ENCODE results near the gene GNB1L. TPM values are rescaled to one million over a fixed set of nuclear protein-coding genes. Genes with fewer than 3 reads are reported as not detected.

GNB1L gene
- polyA plus RNA-seq, 4 donors: 3.0 to 6.1 (median 3.6) TPM

DNA sequence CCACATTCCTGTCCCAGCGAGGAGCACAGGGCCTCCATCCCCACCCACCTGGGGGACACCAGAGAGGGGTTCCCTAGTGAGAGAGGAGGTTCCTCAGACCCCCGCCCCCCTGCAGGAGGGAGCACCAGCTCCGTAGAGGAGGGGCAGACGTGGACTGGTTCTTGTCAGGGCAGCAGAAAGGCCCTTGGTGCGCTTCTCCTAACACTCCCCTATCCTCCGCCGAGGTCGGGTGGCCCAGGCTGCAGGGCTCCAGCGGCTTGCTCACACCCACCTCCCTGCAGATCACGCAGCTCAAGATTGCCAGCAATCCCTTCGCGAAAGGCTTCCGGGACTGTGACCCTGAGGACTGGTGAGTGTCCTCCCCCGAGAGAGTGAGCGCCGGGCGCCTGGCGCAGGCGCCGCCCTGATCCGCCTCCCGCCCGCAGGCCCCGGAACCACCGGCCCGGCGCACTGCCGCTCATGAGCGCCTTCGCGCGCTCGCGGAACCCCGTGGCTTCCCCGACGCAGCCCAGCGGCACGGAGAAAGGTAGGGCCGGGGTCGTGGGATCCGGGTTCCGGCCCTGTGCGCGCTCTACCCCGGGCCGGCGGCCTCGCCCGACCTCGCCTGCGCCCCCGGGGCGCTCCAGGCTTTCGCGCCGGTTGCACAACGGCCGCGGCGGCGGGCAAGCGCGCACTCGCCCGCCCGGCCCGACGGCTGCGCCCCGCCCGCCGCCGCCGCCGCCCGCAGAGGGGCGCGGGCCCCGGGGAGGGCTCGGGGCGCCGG is 89.0 kb downstream of the GNB1L start:
- DNase-seq (ENCODE audit: low read depth in 4 of 4, low spot score in 3 of 4): no peak

DNA sequence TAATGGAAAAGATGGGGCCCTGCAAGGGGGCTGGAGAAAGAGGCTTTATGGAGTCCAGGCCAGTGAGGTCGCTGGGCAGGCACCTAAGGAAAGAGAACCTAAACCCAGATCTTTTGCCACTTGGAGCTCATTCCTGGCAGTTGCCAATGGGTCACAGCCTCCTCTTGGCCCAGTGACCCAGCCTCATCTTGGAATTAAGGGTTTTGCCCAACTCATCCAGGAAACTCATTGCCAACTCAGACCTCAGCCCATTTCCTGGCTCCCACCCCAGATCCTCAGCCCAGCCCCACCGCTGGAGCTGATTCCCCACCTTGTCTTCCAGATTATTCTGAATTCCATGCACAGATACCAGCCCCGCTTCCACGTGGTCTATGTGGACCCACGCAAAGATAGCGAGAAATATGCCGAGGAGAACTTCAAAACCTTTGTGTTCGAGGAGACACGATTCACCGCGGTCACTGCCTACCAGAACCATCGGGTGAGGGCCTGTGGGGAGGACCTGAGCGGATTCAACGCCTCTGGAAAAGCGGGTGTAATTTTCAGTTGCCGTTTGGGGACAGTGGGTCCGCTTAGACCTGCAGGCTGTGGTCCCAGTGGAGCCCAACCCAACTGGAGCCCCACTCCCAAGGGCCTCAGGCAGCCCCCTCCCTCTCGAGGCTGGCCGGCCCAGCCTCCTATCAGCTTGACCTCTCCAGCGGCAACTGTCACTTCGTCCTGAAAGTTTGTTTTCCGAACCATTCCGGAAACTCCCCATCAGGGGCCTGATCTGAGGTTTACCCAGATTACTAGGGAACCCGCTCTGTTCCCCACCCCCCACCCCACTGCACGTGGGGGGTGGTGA is 89.8 kb downstream of the GNB1L start:
- DNase-seq (ENCODE audit: low read depth in 4 of 4, low spot score in 3 of 4): no peak

DNA sequence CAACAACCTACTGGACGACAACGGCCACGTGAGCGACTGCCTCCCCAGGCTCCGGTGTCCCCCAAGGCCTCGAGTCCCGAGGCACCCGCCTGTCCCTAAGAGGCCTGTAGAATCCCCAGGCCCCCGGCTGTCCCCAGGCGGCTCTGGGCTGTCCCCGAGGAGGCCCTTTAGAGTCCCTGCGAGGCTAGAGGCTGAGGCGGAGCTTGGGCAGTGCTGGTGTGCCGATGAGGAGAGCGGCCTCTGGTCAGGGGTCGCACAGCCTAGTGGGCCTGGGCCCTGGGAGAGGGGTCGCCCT is 90.4 kb downstream of the GNB1L start:
- DNase-seq (ENCODE audit: low read depth in 4 of 4, low spot score in 3 of 4): no peak

DNA sequence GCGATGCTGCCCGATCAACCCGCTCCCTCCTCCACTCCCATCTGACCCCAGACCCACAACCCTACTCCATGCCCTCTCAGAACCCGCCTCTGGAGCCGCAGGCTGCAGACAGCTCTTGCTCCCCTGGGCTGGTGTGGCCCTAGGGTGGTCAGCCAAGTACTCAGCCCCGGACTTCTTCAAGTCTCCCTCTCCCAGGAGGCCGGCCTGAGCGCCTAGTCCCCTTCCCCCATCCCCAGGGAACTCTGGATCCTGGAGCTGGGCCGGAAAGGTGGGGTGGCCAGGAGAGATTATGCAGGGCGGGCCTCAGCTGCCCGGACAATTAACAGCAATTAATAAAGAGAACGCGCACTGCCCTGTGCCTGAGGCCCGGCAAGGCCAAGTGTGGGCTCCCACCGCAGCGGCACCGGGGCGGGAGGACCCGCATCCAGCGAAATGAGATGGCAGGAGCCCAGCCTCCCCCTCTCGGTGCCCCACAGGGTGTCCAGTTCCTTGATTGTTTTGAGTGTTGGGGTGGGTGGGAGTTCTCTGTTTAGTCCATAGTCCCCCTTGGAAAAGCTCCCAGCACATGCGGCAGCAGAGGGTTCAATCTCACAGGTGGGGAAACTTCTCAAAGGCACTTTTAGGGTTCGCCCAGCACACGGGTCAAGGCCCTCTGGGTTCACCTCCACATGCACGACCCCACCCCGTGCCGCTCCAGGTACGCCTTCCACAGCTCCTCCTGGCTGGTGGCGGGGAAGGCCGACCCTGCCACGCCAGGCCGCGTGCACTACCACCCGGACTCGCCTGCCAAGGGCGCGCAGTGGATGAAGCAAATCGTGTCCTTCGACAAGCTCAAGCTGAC is 91.0 kb downstream of the GNB1L start:
- DNase-seq (ENCODE audit: low read depth in 4 of 4, low spot score in 3 of 4): no peak

DNA sequence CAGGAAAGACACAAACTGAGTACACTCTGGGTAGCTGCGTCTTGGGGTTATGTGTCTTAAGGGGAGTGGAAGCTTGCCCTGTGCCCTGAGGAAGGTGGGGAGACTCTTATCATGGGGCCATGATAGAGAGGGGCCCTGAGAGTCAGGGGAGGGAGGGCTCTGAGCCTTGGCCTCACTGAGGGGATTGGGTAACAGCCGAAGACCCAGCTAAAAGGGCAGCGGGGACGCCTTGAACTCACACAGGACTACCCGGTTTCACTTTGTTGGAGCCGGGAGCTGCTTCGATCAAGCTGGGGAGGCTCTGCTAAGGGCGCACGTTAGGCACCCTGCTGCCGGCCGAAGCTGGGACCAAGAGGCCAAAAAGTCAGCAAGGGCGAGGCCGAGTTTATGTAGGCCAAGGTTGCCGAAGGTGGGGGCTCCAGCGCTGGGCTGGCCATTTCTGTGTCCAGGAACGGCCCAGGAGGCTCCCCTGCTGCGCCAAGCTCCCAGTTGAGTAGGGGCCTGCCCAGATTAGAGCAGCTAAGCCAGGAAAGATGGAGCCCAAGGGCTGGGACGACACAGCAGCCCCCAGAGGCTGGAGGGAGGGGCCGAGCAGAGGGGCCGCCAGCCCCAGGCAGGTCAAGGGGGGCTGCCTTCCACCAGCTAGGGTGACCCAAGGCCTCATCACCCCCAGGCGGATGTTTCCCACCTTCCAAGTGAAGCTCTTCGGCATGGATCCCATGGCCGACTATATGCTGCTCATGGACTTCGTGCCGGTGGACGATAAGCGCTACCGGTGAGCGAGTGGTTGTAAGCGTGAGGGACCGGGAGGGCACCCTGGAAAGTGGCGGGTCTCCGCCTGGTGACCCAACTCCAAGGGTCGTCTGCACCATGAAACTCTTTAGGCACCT is 91.9 kb downstream of the GNB1L start:
- no peak for DNase-seq (ENCODE audit: low read depth in 4 of 4, low spot score in 3 of 4)

DNA sequence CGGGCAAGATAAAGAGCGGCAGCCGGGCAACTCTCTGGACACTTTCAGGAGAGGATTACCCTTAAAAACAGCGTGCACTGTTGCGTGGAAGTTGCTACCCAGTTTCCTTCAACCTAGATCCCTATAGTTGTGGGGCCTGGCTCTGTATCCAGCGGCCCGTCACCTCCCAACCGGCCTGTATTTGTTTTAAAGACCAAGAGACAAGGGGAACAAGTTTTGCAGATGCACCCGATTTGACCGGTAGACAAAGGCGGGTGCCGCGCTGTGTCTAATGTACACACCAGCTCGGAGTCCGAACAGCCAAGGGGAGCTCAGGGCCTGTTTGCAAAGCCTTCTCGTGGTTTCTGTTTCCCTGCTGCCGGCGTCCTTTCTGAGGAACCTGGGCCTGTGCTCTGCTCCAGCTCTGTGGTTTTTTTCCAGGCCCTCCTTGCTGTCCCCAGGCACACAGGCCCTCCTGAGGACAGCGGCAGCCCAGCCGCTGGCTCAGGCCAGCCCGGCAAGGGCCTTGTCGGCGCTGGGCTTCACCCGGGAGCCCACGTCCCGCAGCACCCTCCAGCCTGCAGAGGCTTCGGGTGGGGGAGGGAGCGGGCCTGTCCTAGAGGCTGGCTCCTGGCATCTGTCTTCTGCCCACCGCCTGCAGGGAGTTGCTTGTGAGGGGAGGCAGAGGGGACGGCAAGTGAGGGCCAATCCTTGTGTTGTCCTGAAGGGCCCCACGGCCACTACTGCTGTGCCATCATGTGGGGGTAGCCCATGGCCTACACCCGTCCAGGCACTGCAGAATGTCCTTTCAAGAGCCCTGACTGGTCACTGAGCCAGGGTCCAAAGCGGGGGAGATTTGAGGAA is 92.7 kb downstream of the GNB1L start:
- DNase-seq (ENCODE audit: low read depth in 4 of 4, low spot score in 3 of 4): no peak

DNA sequence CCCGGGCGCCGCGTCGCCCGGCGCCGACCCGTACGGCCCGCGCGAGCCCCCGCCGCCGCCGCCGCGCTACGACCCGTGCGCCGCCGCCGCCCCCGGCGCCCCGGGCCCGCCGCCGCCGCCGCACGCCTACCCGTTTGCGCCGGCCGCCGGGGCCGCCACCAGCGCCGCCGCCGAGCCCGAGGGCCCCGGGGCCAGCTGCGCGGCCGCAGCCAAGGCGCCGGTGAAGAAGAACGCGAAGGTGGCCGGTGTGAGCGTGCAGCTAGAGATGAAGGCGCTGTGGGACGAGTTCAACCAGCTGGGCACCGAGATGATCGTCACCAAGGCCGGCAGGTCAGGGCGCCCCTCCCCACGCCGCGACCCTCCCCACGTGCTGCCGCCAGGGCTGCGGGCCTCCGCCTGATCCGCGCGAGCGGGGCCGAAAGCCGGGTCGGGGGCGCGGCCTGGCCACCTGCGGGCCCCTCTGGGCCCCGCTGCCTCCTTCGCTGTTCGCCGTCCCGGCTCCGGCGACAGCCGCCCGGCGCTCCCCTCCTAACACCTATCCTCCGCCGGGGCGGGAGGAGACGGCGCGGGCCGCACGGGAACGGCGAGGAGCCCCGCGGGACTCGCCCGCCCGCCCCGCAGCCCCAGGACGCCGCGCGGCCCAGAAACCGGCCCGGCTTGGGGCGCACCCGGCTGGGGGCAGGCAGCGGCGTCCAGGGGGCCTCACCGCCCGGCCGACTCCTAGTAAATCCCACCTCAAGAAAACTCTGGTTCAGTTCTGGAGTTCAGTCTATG is 93.5 kb downstream of the GNB1L start:
- no peak for DNase-seq (ENCODE audit: low read depth in 4 of 4, low spot score in 3 of 4)

DNA sequence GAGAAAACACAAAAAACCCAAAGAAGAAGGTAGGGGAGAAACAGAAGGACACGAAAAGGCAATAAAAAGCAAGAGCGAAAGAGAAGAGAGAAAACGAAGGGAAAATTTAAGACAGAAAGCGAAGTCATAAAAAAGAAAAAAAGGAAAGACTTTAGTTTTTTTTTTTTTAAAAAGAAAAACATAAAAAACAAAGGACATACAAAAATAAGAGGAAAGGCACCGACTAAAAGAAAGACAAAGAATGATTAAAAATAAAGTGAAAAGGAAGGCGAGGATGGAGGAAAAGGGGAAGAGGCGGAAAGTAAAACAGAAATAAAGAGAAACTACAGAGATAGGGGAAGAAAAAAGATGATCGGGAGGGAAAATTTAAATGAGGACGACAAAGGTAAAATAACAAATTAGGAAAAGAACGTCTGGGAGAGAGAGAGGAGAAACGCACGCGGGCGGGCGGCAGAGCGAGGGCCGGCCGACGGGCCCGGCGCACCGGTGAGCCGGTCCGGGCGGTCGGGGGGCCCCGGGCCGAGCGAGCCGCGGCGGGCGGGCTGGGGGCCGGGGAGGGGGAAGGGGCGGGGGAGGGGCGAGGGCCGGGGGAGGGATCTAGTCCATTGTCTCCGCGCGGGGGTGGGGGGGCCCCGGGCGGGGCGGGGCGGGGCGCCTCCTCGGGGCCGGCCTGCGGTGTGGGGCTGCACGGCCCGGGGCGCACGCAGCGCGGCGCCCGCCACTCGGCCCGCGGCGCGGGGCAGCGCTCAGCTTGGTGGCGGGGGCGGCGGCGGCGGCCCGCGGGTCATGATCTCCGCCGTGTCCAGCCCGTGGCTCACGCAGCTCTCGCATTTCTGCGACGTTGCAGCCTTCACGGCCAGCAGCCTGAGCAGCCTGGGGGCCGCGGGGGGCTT is 94.4 kb downstream of the GNB1L start, which contains the start of gene TBX1:
TSS of gene TBX1 (plus strand) at position 721 of the 893 bp plus-strand sequence. CDS start at position 787, 66 bp downstream.
- DNase-seq (ENCODE audit: low read depth in 4 of 4, low spot score in 3 of 4): no peak

DNA sequence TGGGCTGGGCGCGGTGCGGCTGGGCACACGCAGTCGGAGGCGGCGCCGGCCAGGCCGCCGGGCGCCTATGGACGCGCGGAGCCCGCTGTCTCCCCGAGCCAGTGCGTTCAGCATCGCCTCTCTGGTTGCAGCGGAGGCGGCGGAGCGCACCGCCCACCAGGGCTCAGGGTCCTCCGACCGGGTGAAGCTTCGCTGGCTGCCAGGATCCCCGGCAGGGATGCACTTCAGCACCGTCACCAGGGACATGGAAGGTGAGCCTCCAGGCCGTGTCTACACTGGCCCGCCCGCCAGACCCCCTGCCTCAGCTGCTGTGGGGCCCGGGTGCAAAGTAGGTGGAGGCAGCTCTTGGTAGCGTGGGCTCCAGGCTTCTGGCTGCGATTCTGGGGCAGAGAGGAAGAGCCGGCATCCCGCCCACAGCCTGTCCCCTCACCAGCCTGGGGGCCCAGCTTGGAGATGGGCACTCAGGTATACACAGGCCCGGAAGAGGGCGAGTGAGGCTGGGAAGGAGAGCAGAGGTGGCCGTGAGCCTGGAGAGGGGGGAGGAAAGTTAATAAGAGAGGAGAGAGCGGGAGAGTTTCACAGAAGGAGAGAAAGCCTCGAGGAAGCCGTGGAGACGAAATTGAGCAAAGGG is 95.1 kb downstream of the GNB1L start:
- DNase-seq (ENCODE audit: low read depth in 4 of 4, low spot score in 3 of 4): no peak

DNA sequence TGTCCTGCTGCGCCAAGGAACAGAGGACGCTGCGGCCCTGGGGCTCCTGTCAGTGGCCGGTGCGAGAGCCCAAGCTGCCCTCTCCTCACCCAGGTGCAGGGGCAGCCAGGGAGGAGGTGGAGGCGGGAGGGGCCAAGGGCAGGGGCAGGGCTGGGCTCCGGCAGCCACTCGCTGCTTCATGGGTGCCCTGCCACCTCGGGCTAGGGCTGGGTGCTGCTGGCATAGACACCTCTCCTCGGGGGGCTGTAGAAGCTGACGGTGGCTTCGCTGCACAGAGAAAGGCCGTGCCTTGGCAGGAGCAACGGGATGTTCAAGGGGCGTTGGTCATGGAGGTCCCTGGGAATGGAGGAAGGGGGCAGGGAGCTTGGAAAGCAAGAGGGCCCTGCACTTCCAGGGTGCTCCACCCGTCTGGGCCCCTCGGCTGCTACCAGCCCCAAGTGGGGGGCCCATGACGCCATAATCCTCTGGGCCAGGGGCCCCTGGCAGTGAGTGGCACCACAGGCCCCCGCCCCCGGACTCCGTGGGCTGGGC is 95.7 kb downstream of the GNB1L start:
- DNase-seq (ENCODE audit: low read depth in 4 of 4, low spot score in 3 of 4): no peak

DNA sequence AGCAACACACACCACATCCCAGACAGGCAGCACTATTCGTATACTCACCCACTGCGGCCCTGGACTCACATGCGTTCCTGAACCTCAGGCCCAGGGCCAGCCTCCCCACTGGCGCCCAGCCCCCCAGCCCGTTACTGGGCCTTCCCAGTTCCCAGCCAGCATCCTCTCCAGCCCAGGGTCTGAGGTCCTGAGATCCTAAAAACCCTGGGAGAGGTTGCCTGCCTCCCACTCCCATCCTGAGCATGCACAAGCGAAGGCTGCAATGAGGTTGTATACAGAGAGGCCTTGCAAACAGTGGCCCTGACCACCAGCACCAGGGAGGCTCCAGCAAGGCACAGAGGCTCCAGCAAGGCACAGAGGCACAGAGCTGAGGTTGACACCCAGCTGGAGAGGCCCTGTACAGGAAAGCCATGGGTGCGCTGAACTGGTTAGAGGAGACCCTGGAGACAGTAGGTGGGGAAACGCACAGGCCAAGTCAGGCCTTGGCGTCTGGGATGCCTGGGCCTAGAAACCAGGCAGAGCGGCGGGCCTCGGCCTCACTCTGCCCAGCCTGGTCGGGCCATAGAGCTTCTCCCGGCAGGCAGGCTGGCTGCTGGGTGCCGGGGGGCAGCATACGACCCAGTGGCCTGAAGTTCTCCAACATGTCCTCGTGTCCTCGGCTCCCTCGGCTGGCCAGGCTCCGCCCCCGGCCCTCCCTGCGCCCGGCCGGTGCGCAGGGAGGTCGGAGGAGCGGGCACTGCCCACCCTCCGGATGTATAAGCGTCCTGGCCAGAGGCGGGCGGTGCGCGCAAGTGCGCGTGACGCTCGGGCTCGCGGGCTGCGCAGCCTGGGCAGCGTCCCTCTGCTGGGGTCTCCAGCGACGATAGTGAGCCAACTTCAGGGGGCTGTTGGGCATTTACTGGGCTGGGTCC is 96.4 kb downstream of the GNB1L start:
- no peak for DNase-seq (ENCODE audit: low read depth in 4 of 4, low spot score in 3 of 4)

DNA sequence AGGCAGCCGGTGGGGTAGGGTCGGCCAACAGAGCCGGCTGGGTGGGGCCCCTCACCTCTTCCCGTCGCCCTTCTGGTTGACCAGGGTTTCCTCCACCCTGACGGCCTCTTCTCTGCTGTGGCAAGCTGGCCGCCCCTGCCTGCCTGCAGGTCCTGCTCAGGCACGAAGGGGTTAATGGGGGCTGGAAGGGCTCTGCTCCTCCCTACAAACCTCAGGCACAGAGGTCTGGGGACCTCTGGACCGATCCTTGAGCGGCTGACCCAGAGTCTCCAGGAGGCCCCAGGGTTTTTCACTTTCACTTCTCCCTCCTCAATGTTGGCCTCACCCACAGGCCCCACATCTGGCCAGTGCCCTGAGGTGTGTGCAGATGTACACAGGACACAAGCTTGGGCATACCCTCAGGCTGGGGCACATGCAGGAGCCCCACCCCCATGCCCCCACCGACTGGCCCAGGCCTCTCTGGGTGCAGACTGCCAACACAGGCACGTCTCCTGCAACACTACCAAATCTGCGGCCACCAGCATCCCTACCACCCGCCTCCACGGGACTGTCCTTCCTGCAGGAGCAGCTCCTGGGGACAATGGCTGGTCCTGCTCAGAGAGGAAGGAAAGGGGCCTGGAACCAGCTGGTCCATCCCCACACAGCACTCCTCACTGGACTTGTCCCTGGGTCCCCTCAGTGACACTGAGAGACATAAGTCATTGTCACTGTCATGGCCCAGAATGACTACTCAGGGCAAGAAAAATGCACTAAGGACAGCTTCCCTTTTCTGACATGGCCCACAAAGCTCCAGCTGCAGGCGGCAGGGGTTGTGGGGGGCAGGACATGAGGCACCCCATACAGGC is 97.3 kb downstream of the GNB1L start:
- DNase-seq (ENCODE audit: low read depth in 4 of 4, low spot score in 3 of 4): no peak

DNA sequence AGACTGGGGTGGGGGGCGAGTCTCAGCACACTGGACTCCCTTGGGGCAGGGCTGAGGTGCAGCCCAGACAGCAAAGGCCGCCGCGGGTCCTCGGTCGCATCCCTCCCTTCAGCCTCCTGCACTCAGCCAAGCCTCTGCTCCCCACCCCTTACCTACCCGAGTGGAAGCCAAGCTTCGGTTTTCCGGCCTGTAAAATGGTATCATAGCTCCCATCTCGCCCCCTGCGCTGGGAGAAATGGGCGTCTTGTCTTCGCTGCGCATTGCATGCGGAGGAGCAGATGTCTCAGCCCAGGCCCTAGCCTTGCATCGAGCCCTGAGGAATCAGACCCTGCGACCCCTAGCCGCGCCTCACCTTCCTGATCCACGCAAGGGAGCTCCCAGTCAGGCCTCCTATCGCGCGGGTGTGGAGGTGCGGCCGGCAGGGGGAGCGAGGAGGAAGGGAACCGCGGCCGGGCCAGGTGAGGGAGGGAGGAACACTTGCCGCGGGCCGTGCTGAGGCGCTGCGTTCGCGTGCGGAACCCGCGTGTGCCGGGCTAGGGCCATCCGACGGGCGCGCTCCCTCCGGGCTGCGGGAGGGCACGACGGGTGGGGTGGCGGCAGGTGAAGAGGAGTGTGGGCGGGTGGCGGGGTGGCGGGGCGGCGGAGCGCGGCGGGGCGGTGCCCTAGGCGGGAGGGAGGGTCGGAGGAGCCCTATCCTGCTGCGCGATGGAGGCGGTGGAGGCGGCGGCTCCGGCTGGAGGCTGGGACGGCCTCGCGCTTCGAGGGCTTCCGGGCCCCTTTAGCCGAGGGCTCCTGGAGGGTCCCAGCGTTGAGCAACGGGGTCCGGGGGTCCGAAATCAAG is 98.2 kb downstream of the GNB1L start:
- no peak for DNase-seq (ENCODE audit: low read depth in 4 of 4, low spot score in 3 of 4)

DNA sequence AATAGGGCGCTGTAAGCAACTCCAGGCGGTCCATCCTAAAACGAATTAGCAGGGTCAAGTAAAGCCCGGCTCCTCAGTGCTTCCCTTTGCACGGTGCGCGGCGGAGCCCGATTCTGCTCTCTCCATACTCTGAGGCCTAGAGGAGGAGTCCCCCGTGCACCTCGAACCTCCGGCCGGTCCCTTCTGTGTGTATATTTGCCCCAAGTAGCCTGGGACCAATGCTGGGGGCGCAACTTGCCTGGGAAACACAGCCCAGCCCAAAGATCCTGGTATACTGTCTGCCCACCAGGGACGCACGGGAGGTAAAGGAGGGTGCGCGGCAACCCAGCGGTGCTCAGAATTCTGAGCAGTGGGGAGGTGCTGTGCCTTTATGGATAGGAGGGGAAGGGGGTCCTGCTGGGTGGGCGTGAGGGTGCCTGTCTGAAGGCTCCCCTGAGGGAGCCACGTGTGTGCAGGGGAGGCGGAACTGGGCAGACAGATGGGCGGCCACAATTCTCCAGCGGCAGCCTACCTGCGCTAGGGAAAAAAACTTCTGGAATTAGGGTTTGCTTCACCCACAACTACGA is 98.9 kb downstream of the GNB1L start:
- no peak for DNase-seq (ENCODE audit: low read depth in 4 of 4, low spot score in 3 of 4)
